Measurements from ENCODE around the gene NFIA.

The NFIA gene

DNA sequence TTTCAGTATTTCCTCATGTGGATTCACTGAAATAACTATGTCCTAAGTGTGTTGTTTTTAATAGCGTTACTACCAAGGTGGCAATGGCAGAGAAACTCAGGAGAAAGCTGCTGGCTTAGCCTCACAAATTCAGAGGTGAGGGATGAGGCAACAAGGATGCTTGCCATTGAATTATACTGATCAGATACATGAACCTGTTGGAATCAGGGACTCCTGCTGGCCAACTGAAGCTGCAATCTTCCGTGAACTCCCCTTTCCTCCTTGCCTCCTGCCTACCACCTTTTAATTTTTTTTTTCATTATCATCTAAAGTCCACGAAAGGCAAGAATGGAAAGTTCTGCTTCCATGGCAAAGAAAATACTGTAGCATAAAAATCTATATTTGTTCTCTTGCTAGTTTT, 254.7 kb downstream of the NFIA start:
- Histone ChIP-seq H3K79me2 (peaks cover under 1% of the 10 kb centered on the region), H2AFZ (no peak overlapping the region), H3K27me3 (ENCODE audit: control insufficient read depth, insufficient read depth, low read length) (no peaks in the 10 kb centered on the region), H3K4me1 (no peaks in the 10 kb centered on the region), H3K27ac (no peak overlapping the region), H3K9me3 (ENCODE audit: control insufficient read depth, low read length) (no peaks in the 10 kb centered on the region), H3K36me3 (ENCODE audit: control insufficient read depth, insufficient read depth, low read length) (no peaks in the 10 kb centered on the region), H3K4me3 (ENCODE audit: low read depth, low read length) (no peak overlapping the region), H3K9ac (no peak overlapping the region), H3K4me2 (ENCODE audit: low read length) (no peak overlapping the region)
- TF ChIP-seq, protein P1, sequence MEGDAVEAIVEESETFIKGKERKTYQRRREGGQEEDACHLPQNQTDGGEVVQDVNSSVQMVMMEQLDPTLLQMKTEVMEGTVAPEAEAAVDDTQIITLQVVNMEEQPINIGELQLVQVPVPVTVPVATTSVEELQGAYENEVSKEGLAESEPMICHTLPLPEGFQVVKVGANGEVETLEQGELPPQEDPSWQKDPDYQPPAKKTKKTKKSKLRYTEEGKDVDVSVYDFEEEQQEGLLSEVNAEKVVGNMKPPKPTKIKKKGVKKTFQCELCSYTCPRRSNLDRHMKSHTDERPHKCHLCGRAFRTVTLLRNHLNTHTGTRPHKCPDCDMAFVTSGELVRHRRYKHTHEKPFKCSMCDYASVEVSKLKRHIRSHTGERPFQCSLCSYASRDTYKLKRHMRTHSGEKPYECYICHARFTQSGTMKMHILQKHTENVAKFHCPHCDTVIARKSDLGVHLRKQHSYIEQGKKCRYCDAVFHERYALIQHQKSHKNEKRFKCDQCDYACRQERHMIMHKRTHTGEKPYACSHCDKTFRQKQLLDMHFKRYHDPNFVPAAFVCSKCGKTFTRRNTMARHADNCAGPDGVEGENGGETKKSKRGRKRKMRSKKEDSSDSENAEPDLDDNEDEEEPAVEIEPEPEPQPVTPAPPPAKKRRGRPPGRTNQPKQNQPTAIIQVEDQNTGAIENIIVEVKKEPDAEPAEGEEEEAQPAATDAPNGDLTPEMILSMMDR (IDR thresholded peaks at IDR 0.05): no peak

DNA sequence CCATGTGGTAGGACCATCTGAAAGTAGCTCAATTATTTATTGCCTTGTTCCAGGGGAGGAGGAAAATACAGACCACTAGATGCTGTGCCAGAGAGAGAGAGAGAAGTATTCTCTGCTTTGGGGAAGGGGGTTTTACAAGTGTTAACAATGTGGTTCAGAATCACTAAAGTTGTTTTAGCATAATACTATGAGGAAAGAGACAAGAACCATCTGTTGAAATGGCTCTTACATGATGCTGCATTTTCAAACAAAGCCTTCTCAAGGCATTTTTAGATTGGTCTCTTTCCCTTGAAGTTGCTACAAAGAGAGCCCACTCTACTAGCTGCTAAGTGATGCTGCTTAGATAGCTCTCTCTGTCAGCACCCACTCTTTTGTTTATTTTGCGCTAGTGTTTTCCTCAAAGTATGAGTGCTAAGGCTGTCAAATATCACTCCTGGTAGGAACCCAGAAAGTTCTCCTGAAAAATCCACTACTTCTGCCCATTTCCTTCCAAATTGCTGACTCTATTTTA, 255.1 kb downstream of the NFIA start:
- H3K9ac ChIP-seq: no peak overlapping the region
- H3K4me1 ChIP-seq: no peaks in the 10 kb centered on the region
- H3K4me3 ChIP-seq (ENCODE audit: low read depth, low read length): no peak overlapping the region

DNA sequence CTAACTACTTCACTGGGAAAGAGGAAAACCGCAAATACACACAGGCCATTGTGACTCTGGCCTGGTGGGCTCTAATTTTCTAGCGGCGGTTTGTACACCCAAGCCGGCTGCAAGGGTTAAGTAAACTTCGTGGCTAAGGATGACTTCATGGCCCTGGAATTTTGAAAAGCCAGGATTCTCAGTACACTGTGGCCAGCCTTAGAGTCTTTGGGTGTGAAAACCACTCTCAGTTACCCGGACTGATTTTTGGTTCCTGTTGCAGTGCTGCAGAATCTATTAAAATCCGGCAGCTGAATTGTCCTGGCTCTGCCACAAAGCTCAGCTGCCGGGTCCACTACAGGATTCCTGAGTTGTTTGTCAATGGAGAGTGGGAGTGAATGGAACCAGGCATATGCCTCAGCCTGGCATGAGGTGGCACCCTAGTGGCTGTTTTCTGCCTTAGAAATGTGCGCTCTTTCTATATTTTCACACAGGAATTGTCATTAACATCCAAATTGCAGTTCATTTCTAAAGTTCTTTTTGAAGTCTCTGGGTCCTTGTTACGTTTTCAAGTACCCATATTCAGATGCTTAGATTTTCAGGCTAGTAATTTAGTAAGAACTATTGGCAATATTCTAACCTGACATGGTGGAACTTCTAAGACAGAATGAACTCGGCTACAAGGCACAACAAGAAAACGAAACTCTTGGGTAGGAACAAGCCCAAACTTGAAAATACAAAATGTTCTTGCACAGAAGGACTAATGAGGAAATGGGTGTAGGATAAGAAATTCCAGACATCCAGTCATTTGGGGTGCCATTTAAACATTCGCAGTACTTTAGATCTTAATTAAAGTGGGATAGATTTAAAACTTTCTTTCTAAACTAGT, 255.9 kb downstream of the NFIA start:
- Histone ChIP-seq H3K27ac (peak overlapping the region; percentile 20), H3K79me2 (peaks cover 4% of the 10 kb centered on the region), H3K9me3 (ENCODE audit: control insufficient read depth, low read length) (no peaks in the 10 kb centered on the region), H3K4me1 (no peaks in the 10 kb centered on the region), H3K9ac (no peak overlapping the region), H3K36me3 (ENCODE audit: control insufficient read depth, insufficient read depth, low read length) (no peaks in the 10 kb centered on the region), H3K4me2 (ENCODE audit: low read length) (peak overlapping the region; percentile 10), H3K27me3 (ENCODE audit: control insufficient read depth, insufficient read depth, low read length) (no peaks in the 10 kb centered on the region), H2AFZ (no peak overlapping the region), H3K4me3 (ENCODE audit: low read depth, low read length) (no peak overlapping the region)
- TF ChIP-seq, protein P1 (IDR thresholded peaks at IDR 0.05): peak; percentile 61

More for the DNA sequence above, 255.1 kb downstream of the NFIA start:
- TF ChIP-seq, protein P1 (IDR thresholded peaks at IDR 0.05): no peak
- Histone ChIP-seq H3K36me3 (ENCODE audit: control insufficient read depth, insufficient read depth, low read length) (no peaks in the 10 kb centered on the region), H2AFZ (no peak overlapping the region), H3K4me2 (ENCODE audit: low read length) (peak overlapping the region; percentile 9), H3K27me3 (ENCODE audit: control insufficient read depth, insufficient read depth, low read length) (no peaks in the 10 kb centered on the region), H3K79me2 (peaks cover 4% of the 10 kb centered on the region), H3K9me3 (ENCODE audit: control insufficient read depth, low read length) (no peaks in the 10 kb centered on the region), H3K27ac (no peak overlapping the region)

DNA sequence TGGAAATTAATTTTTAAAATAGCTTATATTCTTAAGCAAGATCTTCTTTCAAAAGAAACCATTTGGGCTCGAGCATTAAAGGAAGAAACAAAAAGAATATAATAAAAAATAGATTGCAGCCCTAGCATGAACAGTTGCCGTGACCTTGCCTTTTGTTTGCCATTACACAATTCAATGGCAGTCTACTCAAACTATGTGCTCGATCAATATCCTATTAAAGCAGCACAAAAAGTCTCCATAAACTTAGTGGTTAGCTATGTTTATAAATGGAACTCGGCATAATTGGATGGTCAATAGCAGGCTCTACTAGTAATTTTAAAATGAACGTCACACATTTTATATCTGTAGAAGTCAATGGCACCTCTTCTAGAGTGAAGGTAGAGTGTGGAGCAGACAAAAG, 256.5 kb downstream of the NFIA start:
- no peaks in the 10 kb centered on the region for H3K4me1 ChIP-seq
- no peaks in the 10 kb centered on the region for H3K36me3 ChIP-seq (ENCODE audit: control insufficient read depth, insufficient read depth, low read length)
- peak overlapping the region; percentile 20 for H3K27ac ChIP-seq
- peaks cover 4% of the 10 kb centered on the region for H3K79me2 ChIP-seq
- H3K9me3 ChIP-seq (ENCODE audit: control insufficient read depth, low read length): no peaks in the 10 kb centered on the region
- TF ChIP-seq, protein P1 (IDR thresholded peaks at IDR 0.05): no peak
- H3K27me3 ChIP-seq (ENCODE audit: control insufficient read depth, insufficient read depth, low read length): no peaks in the 10 kb centered on the region
- H3K9ac ChIP-seq: no peak overlapping the region
- H2AFZ ChIP-seq: no peak overlapping the region
- H3K4me3 ChIP-seq (ENCODE audit: low read depth, low read length): no peak overlapping the region
- H3K4me2 ChIP-seq (ENCODE audit: low read length): no peak overlapping the region

Data from parathyroid adenoma (tissue), 2 donors.